SK-N-SH treated with all-trans-retinoic acid at 6 μM for 48 hours (cell line): ENCODE measurements around the gene SPDYE18.
"Not testable (repeated sequence)": the region's sequence is repeated elsewhere in the genome, so short reads cannot be mapped to it uniquely, and the experiment has no call there.

ENCODE experiments used
- ARNTL ChIP-seq: fragments of 450-650 bp; formaldehyde crosslinking; IDR thresholded peaks from 2 replicates; pipeline ENCODE4 v1.5.0; 2020; ENCODE audit warnings: low read depth, mild to moderate bottlenecking, moderate library complexity, borderline replicate concordance
- BACH2 ChIP-seq: fragments of 250-450 bp; sonication (Bioruptor Pico); IDR thresholded peaks from 2 replicates; pipeline ENCODE4 v1.9.0; 2021; ENCODE audit warnings: mild to moderate bottlenecking, borderline replicate concordance
- ISL1 ChIP-seq: fragments of 250-450 bp; sonication (Bioruptor Pico); IDR thresholded peaks from 2 replicates; pipeline ENCODE4 v2.1.2; 2022; ENCODE audit warnings: mild to moderate bottlenecking, moderate library complexity
- POU6F1 ChIP-seq: fragments of 250-450 bp; sonication (Bioruptor Pico); IDR thresholded peaks from 2 replicates; pipeline ENCODE4 v1.8.0; 2021; ENCODE audit warnings: low read depth, mild to moderate bottlenecking, moderate library complexity, borderline replicate concordance
- TSHZ2 ChIP-seq: fragments of 250-450 bp; sonication (Bioruptor Pico); IDR thresholded peaks from 2 replicates; pipeline ENCODE4 v1.5.0; 2020; ENCODE audit warnings: mild to moderate bottlenecking, moderate library complexity
- ZFP3 ChIP-seq: fragments of 250-450 bp; sonication (Bioruptor Pico); IDR thresholded peaks from 2 replicates; pipeline ENCODE4 v1.5.0; 2020; ENCODE audit warnings: mild to moderate bottlenecking, moderate library complexity
- ZNF565 ChIP-seq: fragments of 450-650 bp; formaldehyde crosslinking; conservative IDR thresholded peaks from 2 replicates; pipeline ENCODE4 v1.5.0; 2020; ENCODE audit warnings: low read depth, mild to moderate bottlenecking, moderate library complexity
- ZNF70 ChIP-seq: fragments of 450-650 bp; formaldehyde crosslinking; IDR thresholded peaks from 2 replicates; pipeline ENCODE4 v1.5.0; 2020; ENCODE audit warnings: mild to moderate bottlenecking, moderate library complexity
- TF ChIP-seq, protein P1 (sequence below): fragments of 250-450 bp; sonication (Bioruptor Pico); IDR thresholded peaks from 2 replicates; pipeline ENCODE4 v1.8.0; 2020; ENCODE audit warnings: mild to moderate bottlenecking, moderate library complexity, borderline replicate concordance

DNA sequence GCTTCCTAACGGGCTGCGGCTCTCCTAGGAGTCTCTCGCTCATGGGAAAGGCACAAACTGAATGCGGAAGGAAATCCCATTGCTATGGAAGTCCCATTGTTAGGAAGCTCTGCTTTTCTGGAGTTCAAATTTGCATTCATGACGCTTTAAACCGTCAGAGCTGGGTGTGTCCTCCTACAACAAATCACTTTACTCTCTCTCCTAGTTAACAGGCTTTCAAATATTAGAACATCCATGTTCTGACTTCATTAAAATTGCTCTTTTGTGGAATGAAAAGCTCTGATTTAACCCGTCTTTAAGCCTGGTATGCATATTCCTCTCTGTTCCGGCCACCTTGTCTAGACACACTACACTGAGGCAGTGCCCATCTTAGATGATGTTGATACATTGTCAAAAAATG is 30.1 kb downstream of the SPDYE18 start, which contains the start of gene SPDYE17:
- TF ChIP-seq ZFP3; POU6F1; BACH2; ZNF565; TSHZ2 (CRISPR knock-in tag); ARNTL; ZNF70; ISL1 (CRISPR knock-in tag): not testable (repeated sequence)
- TF ChIP-seq, protein P1, sequence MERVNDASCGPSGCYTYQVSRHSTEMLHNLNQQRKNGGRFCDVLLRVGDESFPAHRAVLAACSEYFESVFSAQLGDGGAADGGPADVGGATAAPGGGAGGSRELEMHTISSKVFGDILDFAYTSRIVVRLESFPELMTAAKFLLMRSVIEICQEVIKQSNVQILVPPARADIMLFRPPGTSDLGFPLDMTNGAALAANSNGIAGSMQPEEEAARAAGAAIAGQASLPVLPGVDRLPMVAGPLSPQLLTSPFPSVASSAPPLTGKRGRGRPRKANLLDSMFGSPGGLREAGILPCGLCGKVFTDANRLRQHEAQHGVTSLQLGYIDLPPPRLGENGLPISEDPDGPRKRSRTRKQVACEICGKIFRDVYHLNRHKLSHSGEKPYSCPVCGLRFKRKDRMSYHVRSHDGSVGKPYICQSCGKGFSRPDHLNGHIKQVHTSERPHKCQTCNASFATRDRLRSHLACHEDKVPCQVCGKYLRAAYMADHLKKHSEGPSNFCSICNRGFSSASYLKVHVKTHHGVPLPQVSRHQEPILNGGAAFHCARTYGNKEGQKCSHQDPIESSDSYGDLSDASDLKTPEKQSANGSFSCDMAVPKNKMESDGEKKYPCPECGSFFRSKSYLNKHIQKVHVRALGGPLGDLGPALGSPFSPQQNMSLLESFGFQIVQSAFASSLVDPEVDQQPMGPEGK = not testable (repeated sequence)
